ENCODE results near the gene RWDD4. TPM values are rescaled to one million over a fixed set of nuclear protein-coding genes. Genes with fewer than 3 reads are reported as not detected.
"Not testable (repeated sequence)": the region's sequence is repeated elsewhere in the genome, so short reads cannot be mapped to it uniquely, and the experiment has no call there.

RWDD4 gene
- total RNA-seq, 1 donor from 2014 or later = 10.5 TPM

DNA sequence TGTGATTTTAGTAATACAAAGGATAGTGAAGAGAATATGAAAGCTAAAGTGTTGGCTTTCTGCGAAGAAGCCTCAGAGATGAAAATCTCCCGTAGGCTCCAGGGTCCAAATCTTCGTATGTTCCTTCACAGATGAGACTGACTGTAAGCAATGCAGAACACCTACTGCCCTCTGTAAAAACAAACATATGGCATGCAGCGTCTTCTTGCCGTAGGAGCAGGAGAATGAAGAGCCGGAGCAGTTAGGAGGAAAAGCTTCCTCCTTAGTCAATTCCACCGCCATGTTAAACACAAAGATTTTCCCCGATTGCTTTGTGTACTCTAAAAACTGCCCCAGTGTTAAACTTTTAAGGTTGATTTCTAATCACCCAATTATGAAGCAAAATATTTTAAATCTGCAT, 22.5 kb downstream of the RWDD4 start:
- DNase-seq (ENCODE audit: low read depth in 2 of 2) = peak in 1 of 2 donors; percentile 17

GRCh38 chr4:183635741-183636140, 23.2 kb downstream of the RWDD4 start:
- no peak for DNase-seq (ENCODE audit: low read depth in 2 of 2)

DNA sequence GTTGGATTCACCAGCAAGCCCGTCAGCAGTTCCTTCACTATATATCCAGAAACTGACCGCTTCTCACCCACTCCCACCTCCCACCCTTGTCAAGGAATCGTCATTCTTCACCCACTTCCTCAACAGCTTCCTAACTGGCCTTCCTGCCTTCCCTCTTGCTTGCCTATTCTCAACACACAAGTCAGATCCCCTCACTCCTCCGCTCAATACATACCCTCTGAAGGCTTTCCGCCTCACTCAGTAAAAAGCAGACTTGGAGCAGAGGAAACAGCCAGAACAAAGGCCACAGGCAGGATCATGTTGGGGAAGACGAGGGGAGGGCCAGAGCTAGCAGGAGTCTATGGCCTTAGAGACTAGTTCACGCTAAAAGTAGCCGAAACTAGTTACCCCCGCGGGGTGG, 23.7 kb downstream of the RWDD4 start:
- DNase-seq (ENCODE audit: low read depth in 2 of 2) = no peak

DNA sequence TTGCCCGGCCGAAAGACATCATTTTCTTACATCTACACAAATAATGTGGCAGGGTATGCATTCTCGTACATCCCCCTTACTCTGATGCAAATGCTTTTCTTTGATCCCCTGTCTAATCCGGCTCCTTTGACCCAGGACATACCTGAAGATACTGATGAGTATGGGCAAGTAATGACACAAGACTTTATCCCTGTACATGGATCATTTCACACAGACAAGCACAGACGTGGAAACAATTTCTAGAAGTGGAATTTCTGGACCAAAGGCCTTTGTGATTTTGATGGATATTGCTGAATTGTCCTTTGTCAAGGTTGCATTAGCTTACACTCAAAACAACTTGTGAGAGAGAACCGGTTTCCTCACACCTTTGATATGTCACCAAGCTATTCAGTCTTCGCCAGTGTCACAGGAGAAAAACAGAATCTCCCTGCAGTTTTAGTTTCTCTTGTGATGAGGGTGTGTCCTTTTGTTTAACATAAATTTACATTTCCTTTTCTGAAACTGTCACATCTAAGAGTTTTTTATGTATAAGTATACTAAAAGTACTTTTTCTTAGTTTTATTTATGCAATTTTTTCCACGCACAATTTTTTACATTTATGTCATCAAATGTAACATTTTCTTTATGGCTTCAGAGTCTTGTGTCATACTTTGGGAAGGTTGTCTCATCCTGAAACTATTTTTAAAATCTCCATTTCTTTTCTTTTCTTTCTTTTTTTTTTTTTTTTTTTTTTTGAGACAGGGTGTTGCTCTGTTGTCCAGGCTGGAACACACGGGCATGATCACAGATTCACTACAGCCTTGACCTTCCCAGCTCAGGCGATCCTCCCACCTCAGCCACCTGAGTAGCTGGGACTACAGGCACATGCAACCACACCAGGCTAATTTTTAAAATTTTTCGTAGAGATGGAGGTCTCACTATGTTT, 25.2 kb downstream of the RWDD4 start:
- no peak for DNase-seq (ENCODE audit: low read depth in 2 of 2)

GRCh38 chr4:183632689-183633088, 26.3 kb downstream of the RWDD4 start:
- DNase-seq (ENCODE audit: low read depth in 2 of 2) = no peak

- no peak for DNase-seq (ENCODE audit: low read depth in 2 of 2)
Observed at GRCh38 chr4:183631577-183632198, 27.3 kb downstream of the RWDD4 start.

DNA sequence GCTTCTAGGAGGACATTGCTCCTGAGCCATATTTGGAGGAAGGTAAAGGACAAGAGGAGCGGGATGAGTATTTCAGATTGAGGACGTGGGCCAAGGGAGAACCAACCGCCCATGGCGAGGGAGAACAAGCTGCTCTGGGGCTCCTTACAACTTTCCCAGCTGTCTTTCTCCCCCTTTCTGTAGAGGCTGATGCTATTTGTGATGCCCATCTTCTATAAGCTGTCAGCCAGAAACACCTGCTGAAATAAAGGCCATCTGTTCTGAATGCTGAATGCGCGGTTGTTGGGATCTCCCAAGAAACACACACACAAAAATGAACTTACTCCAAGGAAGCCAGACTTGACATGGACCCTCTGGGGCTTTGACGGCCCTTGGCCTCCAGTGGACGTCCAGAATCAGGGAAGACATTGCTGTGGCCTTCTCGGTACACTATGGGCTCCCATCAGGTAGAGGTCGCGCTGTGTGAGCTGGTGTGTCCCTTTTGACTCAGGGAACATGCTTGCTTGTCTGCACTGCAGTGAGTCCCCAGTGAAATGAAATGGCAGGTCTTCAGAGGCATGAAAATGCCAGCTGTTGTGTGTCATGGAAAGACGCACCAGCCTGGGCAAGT, 30.9 kb downstream of the RWDD4 start:
- no peak for DNase-seq (ENCODE audit: low read depth in 2 of 2)

GRCh38 chr4:183627286-183627685, 31.7 kb downstream of the RWDD4 start:
- DNase-seq (ENCODE audit: low read depth in 2 of 2) = not testable (repeated sequence)

DNA sequence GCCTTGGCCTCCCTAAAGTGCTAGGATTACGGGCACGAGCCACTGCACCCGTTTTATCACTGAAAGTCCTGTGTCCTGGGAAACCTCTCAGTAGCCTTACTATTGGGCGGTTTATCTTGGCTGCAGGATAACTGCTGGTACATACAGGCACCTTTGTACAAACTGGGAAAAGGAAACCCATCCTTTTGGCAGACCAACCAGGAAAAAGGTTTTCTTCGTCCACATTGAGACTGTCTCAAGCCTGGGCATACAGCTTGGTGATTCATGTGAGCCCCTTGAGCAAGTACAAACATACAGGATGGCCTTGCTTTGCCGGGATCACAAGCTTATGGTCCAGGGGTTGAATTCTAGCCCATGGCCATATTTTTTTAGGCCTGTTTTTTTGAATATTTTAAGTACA, 32.8 kb downstream of the RWDD4 start:
- no peak for DNase-seq (ENCODE audit: low read depth in 2 of 2)

GRCh38 chr4:183624548-183624947, 34.4 kb downstream of the RWDD4 start:
- no peak for DNase-seq (ENCODE audit: low read depth in 2 of 2)

GRCh38 chr4:183621875-183622274, 37.1 kb downstream of the RWDD4 start:
- DNase-seq (ENCODE audit: low read depth in 2 of 2) = no peak

GRCh38 chr4:183620421-183620820, 38.6 kb downstream of the RWDD4 start:
- no peak for DNase-seq (ENCODE audit: low read depth in 2 of 2)

DNA sequence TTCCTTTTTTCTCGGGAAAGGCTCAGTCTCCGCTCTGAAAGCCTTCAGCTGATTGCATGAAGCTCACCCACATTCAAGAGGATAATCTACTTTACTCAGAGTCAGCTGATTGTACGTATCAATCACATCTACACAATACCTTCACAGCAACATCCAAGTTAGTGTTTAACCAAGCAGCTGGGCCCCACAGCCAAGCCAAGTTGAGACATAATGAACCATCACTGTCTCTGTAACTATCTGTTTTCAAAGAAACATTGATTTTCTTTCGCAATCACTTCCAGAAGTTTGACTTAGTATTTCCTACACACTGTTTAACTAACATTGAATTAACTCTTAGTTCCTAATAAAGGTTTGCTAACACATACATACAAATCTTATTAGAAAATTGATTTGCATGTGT, 40.3 kb downstream of the RWDD4 start:
- DNase-seq (ENCODE audit: low read depth in 2 of 2) = no peak

DNA sequence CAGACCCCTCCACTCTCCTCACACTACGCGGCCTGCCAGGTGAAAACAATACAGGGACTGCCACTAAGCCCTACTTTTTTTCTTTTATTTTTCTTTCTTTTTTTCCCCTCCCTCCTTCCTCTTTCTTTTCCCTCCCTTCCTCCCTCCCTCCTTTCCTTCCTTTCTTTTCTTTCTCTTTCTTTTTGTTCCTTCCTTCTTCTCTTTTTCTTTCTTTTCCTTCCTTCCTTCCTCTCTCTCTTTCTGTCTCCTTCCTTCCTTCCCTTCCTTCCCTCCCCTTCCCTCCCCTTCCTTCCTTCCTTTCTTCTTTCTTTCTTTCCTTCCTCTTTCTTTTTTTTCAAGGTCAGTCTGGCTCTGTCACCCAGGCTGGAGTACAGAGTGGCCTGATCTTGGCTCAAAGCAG, 41.9 kb downstream of the RWDD4 start:
- no peak for DNase-seq (ENCODE audit: low read depth in 2 of 2)

DNA sequence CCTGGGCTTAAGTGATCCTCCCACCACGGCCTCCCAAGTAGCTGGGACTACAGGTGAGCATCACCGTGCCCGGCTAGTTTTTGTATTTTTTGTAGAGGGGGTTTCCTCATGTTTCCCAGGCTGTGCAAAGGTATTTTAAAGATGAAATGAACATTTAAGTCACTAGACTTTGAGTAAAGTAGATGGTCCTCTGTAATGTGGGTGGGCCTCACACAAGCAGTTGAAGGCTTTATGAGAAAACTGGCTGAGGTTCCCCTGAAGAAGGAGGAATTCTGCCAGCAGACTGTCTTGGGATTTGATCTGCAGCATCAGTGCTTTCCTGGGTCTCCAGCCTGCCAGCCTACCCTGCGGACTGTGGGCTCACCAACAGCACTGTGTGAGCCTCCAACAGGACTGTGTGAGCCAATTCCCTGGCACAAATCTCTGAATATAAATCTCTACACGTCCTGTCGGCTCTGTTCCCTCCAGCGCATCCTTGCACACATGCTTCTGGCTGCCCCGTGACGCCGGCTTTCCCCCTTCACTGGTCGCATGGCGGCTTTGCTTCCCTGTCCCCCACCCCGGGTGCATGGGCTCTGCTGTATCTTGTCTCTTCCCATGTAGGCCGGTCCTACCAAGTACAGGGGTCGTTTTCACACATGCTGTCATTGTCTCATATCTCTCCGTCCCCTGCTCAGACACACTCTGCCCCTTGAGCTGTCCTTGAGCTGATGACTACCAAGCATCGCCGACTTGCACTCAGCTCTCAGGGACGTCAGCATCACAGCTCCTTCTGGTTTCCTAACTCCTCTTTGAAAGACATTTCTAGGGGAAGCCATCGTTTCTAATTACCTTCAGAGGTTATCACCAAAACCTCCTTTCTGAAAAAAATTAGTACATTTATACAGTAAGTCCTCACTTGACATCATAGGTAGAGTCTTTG, 46.4 kb downstream of the RWDD4 start:
- DNase-seq (ENCODE audit: low read depth in 2 of 2) = no peak

DNA sequence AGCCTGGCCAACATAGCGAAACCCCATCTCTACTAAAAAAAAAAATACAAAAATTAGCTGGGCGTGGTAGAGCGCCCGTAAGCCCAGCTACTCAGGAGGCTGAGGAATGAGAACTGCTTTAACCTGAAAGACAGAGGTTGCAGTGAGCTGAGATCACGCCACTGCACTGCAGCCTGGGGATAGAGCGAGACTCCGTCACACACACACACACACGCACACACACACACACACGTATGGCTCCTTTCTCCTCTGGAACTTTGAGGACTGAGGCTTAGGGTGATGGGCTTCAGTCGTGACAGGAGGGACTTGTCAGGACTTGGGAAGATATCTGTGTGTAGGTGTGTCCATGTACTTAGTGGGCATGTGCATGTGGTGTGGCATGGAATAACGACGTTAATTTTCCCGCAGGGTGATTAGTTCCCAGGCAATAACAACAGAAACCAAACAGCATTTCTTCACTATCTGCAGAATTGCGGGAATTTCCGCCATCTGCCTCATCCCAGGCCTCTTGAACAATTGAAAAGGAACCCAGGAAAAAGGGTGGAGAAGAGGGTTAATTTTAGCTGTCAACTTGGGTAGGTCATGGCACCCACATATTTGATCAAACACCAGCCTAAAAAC, 47.7 kb downstream of the RWDD4 start:
- no peak for DNase-seq (ENCODE audit: low read depth in 2 of 2)

GRCh38 chr4:183610613-183611012, 48.4 kb downstream of the RWDD4 start:
- DNase-seq (ENCODE audit: low read depth in 2 of 2) = no peak

DNA sequence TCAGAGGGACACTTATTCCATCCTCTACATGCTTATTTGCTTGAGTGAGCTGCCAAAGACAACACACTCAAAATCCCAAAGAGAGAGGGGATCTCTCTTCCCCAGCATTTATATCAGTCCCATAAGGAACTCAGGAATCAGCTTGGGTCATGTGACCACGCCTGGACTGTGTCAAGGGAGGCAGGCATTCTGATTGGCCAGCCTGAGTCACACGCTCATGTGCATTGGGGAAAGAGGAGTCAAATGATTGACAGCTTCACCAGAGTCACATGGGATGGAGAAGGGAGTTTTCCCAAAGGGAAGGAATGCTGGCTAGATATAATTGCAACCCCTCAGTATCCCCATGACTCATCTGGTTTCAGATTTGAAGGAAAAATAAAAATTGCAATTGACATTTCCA, 49.0 kb downstream of the RWDD4 start:
- no peak for DNase-seq (ENCODE audit: low read depth in 2 of 2)

DNA sequence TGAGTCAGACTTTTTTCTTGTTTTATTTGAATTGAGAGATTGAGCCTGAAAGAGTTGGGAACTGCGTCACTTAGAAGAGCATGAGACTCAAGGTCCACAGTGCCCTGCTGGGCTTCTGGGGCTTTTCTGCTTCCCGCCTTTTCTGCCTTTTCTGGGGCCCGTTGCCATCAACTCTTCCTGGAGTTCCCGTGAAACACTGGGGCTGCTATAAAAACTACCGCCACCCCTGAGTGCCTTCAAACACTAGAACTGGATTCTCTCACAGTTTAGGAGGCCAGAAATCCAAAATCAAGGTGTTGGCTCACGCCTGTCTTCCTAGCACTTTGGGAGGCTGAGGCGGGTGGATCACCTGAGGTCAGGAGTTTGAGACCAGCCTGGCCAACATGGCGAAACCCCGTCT, 49.8 kb downstream of the RWDD4 start:
- DNase-seq (ENCODE audit: low read depth in 2 of 2) = no peak

DNA sequence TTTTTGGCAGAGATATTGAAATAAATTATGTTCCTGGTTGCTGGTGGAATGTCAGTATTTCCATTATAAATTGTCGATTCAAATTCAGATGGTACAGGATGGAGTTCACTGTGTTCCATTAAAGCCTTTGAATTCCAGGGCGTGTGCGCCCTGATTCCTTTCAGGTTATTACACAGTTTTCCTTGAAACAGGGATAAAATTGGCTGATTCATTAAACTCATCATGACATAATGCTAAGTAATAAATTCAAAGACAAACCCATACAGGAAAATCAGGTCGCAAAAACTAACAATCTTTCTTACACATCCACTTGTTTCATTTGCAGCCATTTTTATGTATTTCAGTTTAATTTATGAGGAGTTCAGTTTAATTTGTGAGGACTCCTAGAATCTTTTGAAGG, 51.1 kb downstream of the RWDD4 start:
- no peak for DNase-seq (ENCODE audit: low read depth in 2 of 2)

DNA sequence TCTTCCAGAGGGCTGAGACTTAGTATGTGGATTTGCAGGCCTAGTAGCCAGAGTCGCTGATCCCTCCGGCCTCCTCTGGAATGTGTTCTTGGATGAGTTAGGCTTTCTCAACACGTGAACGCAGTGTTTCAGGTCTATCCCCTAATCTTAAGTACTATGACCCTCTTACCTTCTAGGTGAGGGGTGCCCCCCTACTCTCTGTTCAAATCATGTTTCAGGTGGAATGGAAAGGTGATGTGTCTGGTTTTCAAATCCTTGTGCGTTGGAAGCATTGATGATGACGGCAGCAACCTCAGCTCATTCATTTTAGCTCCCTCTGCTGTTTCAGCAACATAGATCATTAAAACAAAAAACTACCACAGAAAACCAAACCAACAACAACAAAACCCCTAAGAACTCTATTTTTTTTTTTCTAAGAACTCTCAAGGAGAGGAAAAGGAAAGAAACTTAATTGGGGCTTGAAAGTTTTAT, 56.4 kb downstream of the RWDD4 start:
- DNase-seq (ENCODE audit: low read depth in 2 of 2) = peak; percentile 10 to 19

Measured in dermis microvascular lymphatic vessel endothelial cell (primary cell).